Measurements from ENCODE around the gene CTSK.

Gene CTSK

GRCh38 chr1:150826299-150826698 lies 18.2 kb upstream of the CTSK start:
- DNase-seq = no peak
- peaks cover 52% of the 10 kb centered on the region for H3K36me3 ChIP-seq (ENCODE audit: insufficient read depth, low read length)
- no peaks in the 10 kb centered on the region for H3K79me2 ChIP-seq (ENCODE audit: insufficient read depth, low read length)
- no peak overlapping the region for H2AFZ ChIP-seq (ENCODE audit: low read depth, low read length)
- H4K20me1 ChIP-seq (ENCODE audit: insufficient read depth, low read length) = no peaks in the 10 kb centered on the region
- no peaks in the 10 kb centered on the region for H3K27me3 ChIP-seq (ENCODE audit: insufficient read depth, low read length, poor library complexity)
- no peak overlapping the region for H3K9ac ChIP-seq (ENCODE audit: low read depth, low read length)
- no peak overlapping the region for H3K27ac ChIP-seq (ENCODE audit: low read length)
- TF ChIP-seq EZH2 (IDR thresholded peaks at IDR 0.05; ENCODE audit: borderline replicate concordance, low read depth, low read length, severe bottlenecking) (no peak), CTCF (IDR thresholded peaks at IDR 0.05; ENCODE audit: borderline replicate concordance, extremely low read depth, low read length, poor library complexity, severe bottlenecking) (no peak)
- H3K4me3 ChIP-seq (ENCODE audit: low read depth in 1 of 2, low read length in 2 of 2) = no peak overlapping the region
- H3K4me2 ChIP-seq (ENCODE audit: insufficient read depth, low read length) = no peak overlapping the region
- no peaks in the 10 kb centered on the region for H3K9me3 ChIP-seq (ENCODE audit: insufficient read depth, low read length, severe bottlenecking)
- ATAC-seq (ENCODE audit: insufficient read depth, low read depth) = no peak
- no peaks in the 10 kb centered on the region for H3K4me1 ChIP-seq (ENCODE audit: insufficient read depth, low read length)

GRCh38 chr1:150820730-150821512 lies 12.9 kb upstream of the CTSK start:
- H3K4me1 ChIP-seq (ENCODE audit: insufficient read depth, low read length) = no peaks in the 10 kb centered on the region
- H3K9me3 ChIP-seq (ENCODE audit: insufficient read depth, low read length, severe bottlenecking) = no peaks in the 10 kb centered on the region
- ATAC-seq (ENCODE audit: insufficient read depth, low read depth) = no peak
- no peak overlapping the region for H3K4me3 ChIP-seq (ENCODE audit: low read depth in 1 of 2, low read length in 2 of 2)
- H3K27ac ChIP-seq (ENCODE audit: low read length) = no peak overlapping the region
- H2AFZ ChIP-seq (ENCODE audit: low read depth, low read length) = no peak overlapping the region
- TF ChIP-seq CTCF (IDR thresholded peaks at IDR 0.05; ENCODE audit: borderline replicate concordance, extremely low read depth, low read length, poor library complexity, severe bottlenecking) = no peak
- TF ChIP-seq EZH2 (IDR thresholded peaks at IDR 0.05; ENCODE audit: borderline replicate concordance, low read depth, low read length, severe bottlenecking) = no peak
- peaks cover 44% of the 10 kb centered on the region for H3K36me3 ChIP-seq (ENCODE audit: insufficient read depth, low read length)
- no peak overlapping the region for H3K9ac ChIP-seq (ENCODE audit: low read depth, low read length)
- no peaks in the 10 kb centered on the region for H4K20me1 ChIP-seq (ENCODE audit: insufficient read depth, low read length)
- no peak overlapping the region for H3K4me2 ChIP-seq (ENCODE audit: insufficient read depth, low read length)
- no peaks in the 10 kb centered on the region for H3K79me2 ChIP-seq (ENCODE audit: insufficient read depth, low read length)
- DNase-seq = no peak
- no peaks in the 10 kb centered on the region for H3K27me3 ChIP-seq (ENCODE audit: insufficient read depth, low read length, poor library complexity)

- Histone ChIP-seq H3K9me3 (ENCODE audit: insufficient read depth, low read length, severe bottlenecking) (no peaks in the 10 kb centered on the region), H3K9ac (ENCODE audit: low read depth, low read length) (no peak overlapping the region), H3K4me1 (ENCODE audit: insufficient read depth, low read length) (no peaks in the 10 kb centered on the region), H2AFZ (ENCODE audit: low read depth, low read length) (no peak overlapping the region), H3K4me3 (ENCODE audit: low read depth in 1 of 2, low read length in 2 of 2) (no peak overlapping the region), H3K36me3 (ENCODE audit: insufficient read depth, low read length) (peaks cover 50% of the 10 kb centered on the region), H3K79me2 (ENCODE audit: insufficient read depth, low read length) (no peaks in the 10 kb centered on the region), H3K27me3 (ENCODE audit: insufficient read depth, low read length, poor library complexity) (no peaks in the 10 kb centered on the region), H3K27ac (ENCODE audit: low read length) (no peak overlapping the region), H4K20me1 (ENCODE audit: insufficient read depth, low read length) (no peaks in the 10 kb centered on the region), H3K4me2 (ENCODE audit: insufficient read depth, low read length) (no peak overlapping the region)
- TF ChIP-seq EZH2 (IDR thresholded peaks at IDR 0.05; ENCODE audit: borderline replicate concordance, low read depth, low read length, severe bottlenecking) (no peak), CTCF (IDR thresholded peaks at IDR 0.05; ENCODE audit: borderline replicate concordance, extremely low read depth, low read length, poor library complexity, severe bottlenecking) (no peak)
- no peak for ATAC-seq (ENCODE audit: insufficient read depth, low read depth)
- no peak for DNase-seq
Observed at GRCh38 chr1:150815871-150816270, 7.8 kb upstream of the CTSK start.
